AG09319 (cell line): Measurements from ENCODE around the gene BPIFB1.

Source experiments
- DNase-seq: peaks from one replicate; pipeline ENCODE4 v3.0.0-alpha.2; 2010; ENCODE audit warnings: low read depth; ENCODE audit errors: extremely low read depth
- CTCF ChIP-seq: IDR thresholded peaks from 2 replicates; pipeline ENCODE4 v1.5.1; 2011; ENCODE audit warnings: low read depth, mild to moderate bottlenecking, inconsistent platforms, low read length, moderate library complexity

The BPIFB1 gene

GRCh38 chr20:33272155-33272873, 10.7 kb upstream of the BPIFB1 start:
- DNase-seq = no peak
- TF ChIP-seq CTCF = no peak

- TF ChIP-seq CTCF = no peak
Observed at GRCh38 chr20:33273117-33273851, 9.7 kb upstream of the BPIFB1 start.

GRCh38 chr20:33275215-33275614, 7.8 kb upstream of the BPIFB1 start:
- no peak for TF ChIP-seq CTCF
- DNase-seq = no peak

More at GRCh38 chr20:33273117-33273851, 9.7 kb upstream of the BPIFB1 start:
- DNase-seq = no peak

- DNase-seq = no peak
- no peak for TF ChIP-seq CTCF
Observed at GRCh38 chr20:33275871-33276270, 7.1 kb upstream of the BPIFB1 start.

- DNase-seq = no peak
- no peak for TF ChIP-seq CTCF
Observed at GRCh38 chr20:33276303-33277113, 6.5 kb upstream of the BPIFB1 start.

GRCh38 chr20:33277471-33278441, 5.3 kb upstream of the BPIFB1 start:
- no peak for TF ChIP-seq CTCF

More at GRCh38 chr20:33277471-33278441, 5.3 kb upstream of the BPIFB1 start:
- no peak for DNase-seq
